Measurements from ENCODE around the gene SEZ6L.

Gene SEZ6L

DNA sequence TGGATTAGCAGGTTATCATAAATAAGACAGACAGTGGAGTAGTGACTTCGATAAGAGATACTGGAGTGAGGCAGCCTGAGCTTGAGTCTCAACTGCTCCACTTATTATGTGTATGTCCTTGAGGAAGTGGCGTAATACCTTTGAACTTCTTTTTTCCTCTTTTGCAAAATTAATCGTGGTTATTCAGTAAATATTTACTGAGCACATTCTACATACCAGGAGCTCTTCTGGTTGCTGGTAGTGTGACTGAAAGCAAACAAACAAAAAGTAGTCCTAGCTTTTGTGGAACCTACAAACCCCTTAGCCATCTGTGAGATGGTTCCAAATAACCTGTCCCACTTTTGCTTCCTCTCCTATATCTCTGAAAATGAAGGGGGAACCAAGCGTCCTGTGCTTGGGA lies 134.2 kb downstream of the SEZ6L start:
- Histone ChIP-seq H3K79me2 (ENCODE audit: insufficient read depth, low read length) (no peaks in the 10 kb centered on the region), H3K36me3 (ENCODE audit: insufficient read depth, low read length) (no peaks in the 10 kb centered on the region), H4K20me1 (ENCODE audit: insufficient read depth, low read length, poor library complexity, severe bottlenecking) (no peaks in the 10 kb centered on the region), H3K27me3 (ENCODE audit: insufficient read depth, low read length, poor library complexity, severe bottlenecking) (no peaks in the 10 kb centered on the region), H3K9me3 (ENCODE audit: insufficient read depth, low read depth, low read length) (no peaks in the 10 kb centered on the region), H2AFZ (ENCODE audit: low read length) (no peak overlapping the region), H3K9ac (ENCODE audit: low read depth, low read length, poor library complexity, severe bottlenecking) (no peak overlapping the region), H3F3A (ENCODE audit: low read depth) (no peaks in the 10 kb centered on the region), H3K4me3 (ENCODE audit: low read length, poor library complexity, severe bottlenecking) (no peak overlapping the region), H3K4me2 (ENCODE audit: low read depth, low read length, poor library complexity, severe bottlenecking) (no peak overlapping the region), H3K4me1 (ENCODE audit: insufficient read depth, low read length, poor library complexity, severe bottlenecking) (no peaks in the 10 kb centered on the region), H3K9me2 (replicated peaks; ENCODE audit: low read depth, low read length) (no peaks in the 10 kb centered on the region)
- TF ChIP-seq, protein P1, sequence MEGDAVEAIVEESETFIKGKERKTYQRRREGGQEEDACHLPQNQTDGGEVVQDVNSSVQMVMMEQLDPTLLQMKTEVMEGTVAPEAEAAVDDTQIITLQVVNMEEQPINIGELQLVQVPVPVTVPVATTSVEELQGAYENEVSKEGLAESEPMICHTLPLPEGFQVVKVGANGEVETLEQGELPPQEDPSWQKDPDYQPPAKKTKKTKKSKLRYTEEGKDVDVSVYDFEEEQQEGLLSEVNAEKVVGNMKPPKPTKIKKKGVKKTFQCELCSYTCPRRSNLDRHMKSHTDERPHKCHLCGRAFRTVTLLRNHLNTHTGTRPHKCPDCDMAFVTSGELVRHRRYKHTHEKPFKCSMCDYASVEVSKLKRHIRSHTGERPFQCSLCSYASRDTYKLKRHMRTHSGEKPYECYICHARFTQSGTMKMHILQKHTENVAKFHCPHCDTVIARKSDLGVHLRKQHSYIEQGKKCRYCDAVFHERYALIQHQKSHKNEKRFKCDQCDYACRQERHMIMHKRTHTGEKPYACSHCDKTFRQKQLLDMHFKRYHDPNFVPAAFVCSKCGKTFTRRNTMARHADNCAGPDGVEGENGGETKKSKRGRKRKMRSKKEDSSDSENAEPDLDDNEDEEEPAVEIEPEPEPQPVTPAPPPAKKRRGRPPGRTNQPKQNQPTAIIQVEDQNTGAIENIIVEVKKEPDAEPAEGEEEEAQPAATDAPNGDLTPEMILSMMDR (conservative IDR thresholded peaks at IDR 0.05; ENCODE audit: low read length) = no peak
- TF ChIP-seq EZH2phosphoT487 (IDR thresholded peaks at IDR 0.05; ENCODE audit: borderline replicate concordance) = no peak

DNA sequence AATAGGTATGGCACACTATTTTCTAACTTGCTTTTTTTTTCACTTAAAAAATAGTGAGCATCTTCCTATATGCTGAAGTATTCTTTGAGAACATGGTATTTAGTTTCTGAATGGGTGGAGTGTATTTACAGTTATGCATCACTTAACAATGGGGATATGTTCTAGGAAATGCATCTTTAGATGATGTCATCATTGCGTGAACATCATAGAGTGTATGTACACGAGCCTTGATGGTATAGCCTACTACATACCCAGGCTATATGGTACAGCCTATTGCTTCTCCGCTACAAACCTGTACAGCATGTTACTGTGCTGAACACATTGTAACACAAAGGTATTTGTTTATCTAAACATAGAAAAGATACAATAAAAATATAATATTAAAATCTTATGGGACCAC lies 135.5 kb downstream of the SEZ6L start:
- H3K27me3 ChIP-seq (ENCODE audit: insufficient read depth, low read length, poor library complexity, severe bottlenecking) = no peaks in the 10 kb centered on the region
- no peaks in the 10 kb centered on the region for H3F3A ChIP-seq (ENCODE audit: low read depth)
- no peaks in the 10 kb centered on the region for H3K79me2 ChIP-seq (ENCODE audit: insufficient read depth, low read length)
- H3K36me3 ChIP-seq (ENCODE audit: insufficient read depth, low read length) = no peaks in the 10 kb centered on the region
- no peaks in the 10 kb centered on the region for H3K4me1 ChIP-seq (ENCODE audit: insufficient read depth, low read length, poor library complexity, severe bottlenecking)
- no peak overlapping the region for H3K4me3 ChIP-seq (ENCODE audit: low read length, poor library complexity, severe bottlenecking)
- no peaks in the 10 kb centered on the region for H3K9me2 ChIP-seq (replicated peaks; ENCODE audit: low read depth, low read length)
- H3K4me2 ChIP-seq (ENCODE audit: low read depth, low read length, poor library complexity, severe bottlenecking) = no peak overlapping the region
- TF ChIP-seq, protein P1 (conservative IDR thresholded peaks at IDR 0.05; ENCODE audit: low read length) = no peak
- TF ChIP-seq EZH2phosphoT487 (IDR thresholded peaks at IDR 0.05; ENCODE audit: borderline replicate concordance) = no peak
- H2AFZ ChIP-seq (ENCODE audit: low read length) = no peak overlapping the region
- H3K9ac ChIP-seq (ENCODE audit: low read depth, low read length, poor library complexity, severe bottlenecking) = no peak overlapping the region
- no peaks in the 10 kb centered on the region for H4K20me1 ChIP-seq (ENCODE audit: insufficient read depth, low read length, poor library complexity, severe bottlenecking)
- H3K9me3 ChIP-seq (ENCODE audit: insufficient read depth, low read depth, low read length) = no peaks in the 10 kb centered on the region

DNA sequence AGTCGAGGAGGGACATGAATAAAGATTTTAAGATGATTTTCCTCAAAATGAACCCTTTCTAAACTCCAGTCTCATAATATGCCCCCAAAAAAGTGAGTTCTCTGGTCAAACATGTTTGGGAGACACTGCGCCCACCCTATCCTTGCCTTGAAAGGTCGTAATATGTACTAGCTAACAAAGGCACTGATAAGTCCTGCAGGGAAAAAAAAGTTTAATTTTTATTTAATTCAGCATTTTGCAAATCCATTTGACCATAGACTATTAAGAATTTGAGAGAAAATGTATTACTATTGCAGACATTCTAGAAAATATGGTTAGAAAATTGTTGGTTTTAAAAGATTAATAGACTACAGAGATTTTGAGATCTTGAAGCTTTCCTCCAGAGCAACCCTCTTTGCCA lies 139.2 kb downstream of the SEZ6L start:
- no peaks in the 10 kb centered on the region for H3K79me2 ChIP-seq (ENCODE audit: insufficient read depth, low read length)
- H3K9me2 ChIP-seq (replicated peaks; ENCODE audit: low read depth, low read length) = no peaks in the 10 kb centered on the region
- TF ChIP-seq, protein P1 (conservative IDR thresholded peaks at IDR 0.05; ENCODE audit: low read length) = no peak
- TF ChIP-seq EZH2phosphoT487 (IDR thresholded peaks at IDR 0.05; ENCODE audit: borderline replicate concordance) = no peak
- no peaks in the 10 kb centered on the region for H3K4me1 ChIP-seq (ENCODE audit: insufficient read depth, low read length, poor library complexity, severe bottlenecking)
- H3K27me3 ChIP-seq (ENCODE audit: insufficient read depth, low read length, poor library complexity, severe bottlenecking) = no peaks in the 10 kb centered on the region
- no peaks in the 10 kb centered on the region for H3F3A ChIP-seq (ENCODE audit: low read depth)
- H2AFZ ChIP-seq (ENCODE audit: low read length) = no peak overlapping the region
- no peaks in the 10 kb centered on the region for H3K36me3 ChIP-seq (ENCODE audit: insufficient read depth, low read length)
- no peak overlapping the region for H3K4me2 ChIP-seq (ENCODE audit: low read depth, low read length, poor library complexity, severe bottlenecking)
- no peak overlapping the region for H3K9ac ChIP-seq (ENCODE audit: low read depth, low read length, poor library complexity, severe bottlenecking)
- no peak overlapping the region for H3K4me3 ChIP-seq (ENCODE audit: low read length, poor library complexity, severe bottlenecking)
- H4K20me1 ChIP-seq (ENCODE audit: insufficient read depth, low read length, poor library complexity, severe bottlenecking) = no peaks in the 10 kb centered on the region
- H3K9me3 ChIP-seq (ENCODE audit: insufficient read depth, low read depth, low read length) = no peaks in the 10 kb centered on the region

Measured in Loucy (cell line).